Stimulated activated CD8-positive, alpha-beta memory T cell treated with anti-CD3 and anti-CD28 coated beads, Interleukin-15, amount 100 ng/mL, for 48 hours (primary cell): Measurements from ENCODE around the gene TNK1.
"Not testable (repeated sequence)": the region's sequence is repeated elsewhere in the genome, so short reads cannot be mapped to it uniquely, and the experiment has no call there.

ENCODE experiments used
- DNase-seq, 2 donors: peaks; one replicate each; pipeline ENCODE4 v3.0.0-alpha.2; 2020; ENCODE audit warnings: low read depth in 2 of 2

TNK1 gene

GRCh38 chr17:7380855-7381683 lies at the start of gene TNK1:
TSS of gene TNK1 (plus strand) at chr17:7381089. CDS start at chr17:7382927, 1,838 bp downstream.
- no peak for DNase-seq

- no peak for DNase-seq
Observed at GRCh38 chr17:7332111-7332510, 48.8 kb upstream of the TNK1 start.

DNA sequence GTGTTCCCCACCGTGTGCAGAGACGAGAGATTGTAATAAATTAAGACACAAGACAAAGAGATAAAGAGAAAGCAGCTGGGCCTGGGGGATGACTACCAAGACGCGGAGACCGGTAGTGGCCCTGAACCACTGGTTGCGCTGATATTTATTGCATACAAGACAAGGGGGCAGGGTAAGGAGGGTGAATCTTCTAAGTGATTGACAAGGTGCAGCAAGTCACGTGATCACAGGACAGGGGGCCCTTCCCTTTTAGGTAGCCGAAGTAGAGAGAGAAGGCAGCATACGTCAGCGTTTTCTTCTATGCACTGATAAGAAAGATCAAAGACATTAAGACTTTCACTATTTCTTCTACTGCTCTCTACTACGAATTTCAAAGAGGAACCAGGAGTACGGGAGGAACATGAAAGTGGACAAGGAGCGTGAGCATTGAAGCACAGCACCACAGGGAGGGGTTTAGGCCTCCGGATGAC lies 48.3 kb upstream of the TNK1 start:
- DNase-seq = not testable (repeated sequence)

- DNase-seq = no peak
Observed at GRCh38 chr17:7334938-7335538, 45.9 kb upstream of the TNK1 start.

DNA sequence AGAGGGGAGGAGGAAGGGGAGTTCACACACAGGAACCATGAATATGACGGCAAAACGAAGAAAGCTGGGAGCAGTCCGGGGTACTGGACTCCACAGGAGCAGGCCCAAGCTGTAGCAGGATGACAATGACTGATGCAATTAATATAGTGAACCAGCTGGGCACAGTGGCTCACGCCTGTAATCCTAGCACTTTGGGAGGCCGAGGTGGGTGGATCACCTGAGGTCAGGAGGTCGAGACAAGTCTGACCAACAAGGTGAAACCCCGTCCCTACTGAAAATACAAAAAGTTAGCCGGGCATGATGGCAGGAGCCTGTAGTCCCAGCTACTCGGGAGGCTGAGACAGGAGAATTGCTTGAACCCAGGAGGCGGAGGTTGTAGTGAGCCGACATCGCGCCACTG lies 45.1 kb upstream of the TNK1 start:
- DNase-seq = not testable (repeated sequence)

- DNase-seq = peak; percentile 80 to 81
Observed at GRCh38 chr17:7336240-7337175, 44.4 kb upstream of the TNK1 start, which contains the start of gene ACAP1. TSS of gene ACAP1 (plus strand) at chr17:7336529. CDS start at chr17:7336735, 206 bp downstream.

GRCh38 chr17:7337600-7337999 lies 43.3 kb upstream of the TNK1 start:
- not testable (repeated sequence) for DNase-seq

GRCh38 chr17:7340179-7340578 lies 40.7 kb upstream of the TNK1 start:
- no peak for DNase-seq

DNA sequence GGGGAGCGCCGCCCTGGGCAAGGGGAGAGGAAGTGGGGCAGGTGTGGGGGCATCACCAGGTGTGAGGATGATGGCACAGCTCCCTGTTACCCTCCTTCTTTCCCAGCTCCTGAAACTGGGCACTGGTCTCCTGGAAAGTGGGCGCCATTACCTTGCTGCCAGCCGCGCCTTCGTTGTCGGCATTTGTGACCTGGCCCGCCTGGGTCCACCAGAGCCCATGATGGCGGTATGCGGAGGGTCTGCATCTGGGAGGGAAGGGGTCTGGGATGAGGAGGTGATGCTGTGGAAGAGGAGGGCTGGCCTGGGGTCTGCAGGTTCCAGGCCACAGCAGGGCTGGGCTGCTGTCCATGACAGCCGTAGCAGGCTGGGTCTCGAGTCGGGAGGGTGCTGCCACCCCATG lies 39.0 kb upstream of the TNK1 start:
- no peak for DNase-seq

DNA sequence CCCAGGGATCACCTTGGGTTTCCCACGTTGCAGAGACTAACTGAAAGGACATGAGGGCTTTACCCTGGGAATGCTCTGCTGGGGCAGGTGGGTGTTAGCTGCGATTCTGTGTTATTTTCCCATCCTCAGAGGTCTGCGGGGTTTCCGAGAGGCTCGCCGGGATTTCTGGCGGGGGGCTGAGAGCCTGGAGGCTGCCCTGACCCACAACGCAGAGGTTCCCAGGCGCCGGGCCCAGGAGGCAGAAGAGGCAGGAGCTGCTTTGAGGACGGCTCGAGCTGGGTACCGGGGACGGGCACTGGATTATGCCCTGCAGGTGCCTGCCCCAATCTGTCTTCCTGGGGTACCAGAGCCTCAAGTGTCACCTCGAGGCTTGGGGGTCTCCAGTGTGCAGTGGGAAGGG lies 37.6 kb upstream of the TNK1 start:
- no peak for DNase-seq

- DNase-seq = no peak
Observed at GRCh38 chr17:7346761-7347614, 33.9 kb upstream of the TNK1 start.

DNA sequence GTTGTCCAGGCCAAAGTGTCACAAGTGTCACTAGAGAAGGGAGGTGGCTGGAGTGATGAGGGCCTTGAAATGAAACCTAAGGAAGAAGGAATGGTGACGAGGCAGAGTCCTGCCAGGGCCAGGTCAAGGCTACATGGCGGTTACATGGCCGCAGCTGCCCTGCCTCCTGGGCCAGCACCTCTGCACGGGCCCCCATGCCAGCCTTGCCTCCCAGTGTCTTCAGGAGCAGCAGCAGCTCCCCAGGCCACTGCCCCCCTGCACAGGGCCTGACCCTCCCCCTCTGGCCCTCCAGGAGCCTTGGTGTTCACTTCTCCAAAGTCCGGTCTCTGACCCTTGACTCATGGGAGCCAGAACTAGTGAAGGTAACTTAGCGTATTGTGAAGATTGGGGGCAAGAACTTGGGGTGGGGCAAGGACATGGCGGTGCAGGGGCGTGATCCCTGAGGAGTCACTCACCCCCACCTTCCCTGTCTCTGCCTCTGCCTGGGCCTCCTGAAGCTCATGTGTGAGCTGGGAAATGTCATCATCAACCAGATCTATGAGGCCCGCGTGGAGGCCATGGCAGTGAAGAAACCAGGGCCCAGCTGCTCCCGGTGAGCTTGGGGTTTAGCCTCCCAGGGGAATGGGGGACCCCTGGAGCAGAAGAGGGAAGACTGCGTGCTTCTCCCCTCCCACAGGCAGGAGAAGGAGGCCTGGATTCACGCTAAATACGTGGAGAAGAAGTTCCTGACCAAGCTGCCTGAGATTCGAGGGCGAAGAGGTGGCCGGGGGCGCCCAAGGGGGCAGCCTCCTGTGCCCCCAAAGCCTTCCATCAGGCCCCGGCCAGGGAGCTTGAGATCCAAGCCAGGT lies 33.0 kb upstream of the TNK1 start:
- no peak for DNase-seq

GRCh38 chr17:7348478-7349242 lies 32.2 kb upstream of the TNK1 start:
- DNase-seq = no peak

DNA sequence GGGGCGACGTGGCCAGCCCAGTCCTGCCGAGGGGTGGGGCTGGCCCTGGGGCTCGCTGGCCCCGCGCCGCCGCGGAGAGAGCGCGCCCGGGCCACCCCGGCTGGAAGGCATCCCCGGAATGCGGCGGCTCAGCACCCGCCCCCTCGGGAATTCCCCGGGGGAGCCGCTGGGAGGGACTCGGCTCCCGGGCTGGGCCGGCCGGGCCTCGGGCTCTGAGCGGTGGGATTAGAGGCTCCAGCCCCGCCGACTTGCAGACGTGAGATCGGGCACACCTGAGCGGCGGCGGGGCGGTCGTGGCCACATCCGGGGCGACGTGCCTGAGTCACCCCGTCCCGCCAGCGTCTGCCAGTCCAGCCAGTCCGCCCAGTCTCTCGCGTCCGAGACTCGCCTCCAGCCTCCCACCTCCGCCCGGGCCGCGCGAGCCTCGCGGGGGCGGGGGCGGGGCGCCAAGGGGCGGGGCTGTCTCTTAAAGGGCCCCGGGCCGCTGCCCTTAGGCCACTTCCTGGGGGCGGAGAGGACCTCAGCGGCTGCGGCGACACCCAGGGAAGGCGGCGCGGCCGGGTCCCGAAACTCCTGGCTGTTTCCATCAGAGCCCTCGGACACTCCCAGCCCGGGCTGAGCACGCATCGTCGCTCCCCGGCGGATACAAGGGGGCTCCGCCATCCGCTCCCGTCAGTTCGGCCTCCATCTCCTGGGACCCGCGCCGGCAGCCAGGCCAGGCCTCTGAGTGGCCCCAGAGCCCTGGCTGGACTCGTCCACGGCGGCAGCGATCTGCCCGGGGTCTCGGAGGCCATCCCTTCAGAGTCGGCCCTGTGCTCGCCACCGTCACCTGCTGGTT lies 29.0 kb upstream of the TNK1 start, which contains the start of gene KCTD11:
Gene KCTD11, plus strand, starts transcription at position 498 of the 838 bp plus-strand sequence.
- DNase-seq = peak; percentile 76 to 84

DNA sequence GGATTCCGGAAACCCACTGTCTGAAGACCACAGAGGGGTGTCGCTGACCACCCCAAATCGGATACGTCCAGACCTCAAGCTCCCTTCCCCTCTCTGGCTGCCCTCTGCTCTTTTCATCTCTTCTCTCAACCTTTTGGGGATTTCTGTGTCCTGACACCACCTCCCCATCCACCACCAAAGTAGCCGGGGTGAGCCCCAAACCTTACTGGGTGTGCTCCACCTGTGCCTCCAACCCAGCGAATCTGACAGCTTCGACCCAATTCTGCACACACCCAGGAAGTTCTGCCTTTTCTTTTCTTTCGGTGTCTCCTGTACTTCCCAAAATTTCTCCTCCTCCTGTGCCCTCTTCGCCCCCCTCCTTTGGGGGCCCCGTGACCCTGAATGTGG lies 28.4 kb upstream of the TNK1 start:
- DNase-seq = no peak

DNA sequence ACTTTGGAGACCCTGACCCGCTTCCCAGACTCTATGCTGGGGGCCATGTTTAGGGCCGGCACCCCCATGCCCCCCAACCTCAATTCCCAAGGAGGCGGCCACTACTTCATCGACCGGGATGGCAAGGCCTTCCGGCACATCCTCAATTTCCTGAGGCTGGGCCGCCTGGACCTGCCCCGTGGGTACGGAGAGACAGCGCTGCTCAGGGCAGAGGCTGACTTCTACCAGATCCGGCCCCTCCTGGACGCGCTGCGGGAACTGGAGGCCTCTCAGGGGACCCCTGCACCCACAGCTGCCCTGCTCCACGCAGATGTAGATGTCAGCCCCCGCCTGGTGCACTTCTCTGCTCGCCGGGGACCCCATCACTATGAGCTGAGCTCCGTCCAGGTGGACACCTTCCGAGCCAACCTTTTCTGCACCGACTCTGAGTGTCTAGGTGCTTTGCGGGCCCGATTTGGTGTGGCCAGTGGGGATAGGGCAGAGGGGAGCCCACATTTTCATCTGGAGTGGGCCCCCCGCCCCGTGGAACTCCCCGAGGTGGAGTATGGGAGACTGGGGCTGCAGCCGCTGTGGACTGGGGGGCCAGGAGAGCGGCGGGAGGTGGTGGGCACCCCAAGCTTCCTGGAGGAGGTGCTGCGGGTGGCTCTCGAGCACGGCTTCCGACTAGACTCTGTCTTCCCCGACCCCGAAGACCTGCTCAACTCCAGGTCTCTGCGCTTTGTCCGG lies 27.8 kb upstream of the TNK1 start:
- no peak for DNase-seq

GRCh38 chr17:7354262-7354843 lies 26.5 kb upstream of the TNK1 start:
- DNase-seq = no peak
